ENCODE measurements around the gene HIBADH. TPM values are rescaled to one million over a fixed set of nuclear protein-coding genes. Genes with fewer than 3 reads are reported as not detected.

HIBADH gene
- total RNA-seq, 4 donors from 2014 or later, result 68.8 to 87.2 (median 73.3) TPM

DNA sequence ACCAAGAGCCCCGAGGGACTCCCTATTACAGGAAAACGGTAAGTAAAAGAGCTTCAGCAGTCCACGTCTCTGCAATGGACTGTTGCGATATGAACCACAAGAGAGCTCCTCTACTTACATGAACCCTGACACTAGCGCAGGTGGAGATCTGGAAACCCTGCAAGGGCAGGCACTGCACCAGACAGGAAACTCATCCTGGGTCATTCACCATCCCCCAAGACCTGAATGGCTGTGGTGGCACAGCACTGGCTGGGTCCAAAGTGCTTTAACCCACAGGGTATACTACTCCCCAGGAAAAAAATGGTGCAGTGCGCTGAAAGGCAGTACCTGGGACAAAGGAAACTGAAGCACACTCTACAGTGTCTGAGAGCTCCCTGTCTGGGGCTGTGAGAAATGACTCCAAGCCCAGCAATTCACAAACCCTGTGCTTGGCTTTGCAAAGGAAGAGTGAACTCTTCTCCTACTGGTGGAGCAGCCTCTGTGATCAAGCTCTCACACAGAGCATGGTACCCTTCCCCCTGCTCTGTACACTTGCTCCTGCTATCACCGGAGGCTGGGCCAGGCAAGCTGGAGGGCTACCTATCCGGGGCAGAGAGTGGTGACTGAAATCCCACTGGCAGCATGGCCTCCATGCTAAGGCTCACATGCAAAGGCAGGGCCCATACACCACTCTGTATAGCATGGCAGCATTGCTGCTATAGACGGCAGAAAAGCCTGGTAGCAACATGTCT lies 44.9 kb downstream of the HIBADH start:
- TF ChIP-seq, protein P1, sequence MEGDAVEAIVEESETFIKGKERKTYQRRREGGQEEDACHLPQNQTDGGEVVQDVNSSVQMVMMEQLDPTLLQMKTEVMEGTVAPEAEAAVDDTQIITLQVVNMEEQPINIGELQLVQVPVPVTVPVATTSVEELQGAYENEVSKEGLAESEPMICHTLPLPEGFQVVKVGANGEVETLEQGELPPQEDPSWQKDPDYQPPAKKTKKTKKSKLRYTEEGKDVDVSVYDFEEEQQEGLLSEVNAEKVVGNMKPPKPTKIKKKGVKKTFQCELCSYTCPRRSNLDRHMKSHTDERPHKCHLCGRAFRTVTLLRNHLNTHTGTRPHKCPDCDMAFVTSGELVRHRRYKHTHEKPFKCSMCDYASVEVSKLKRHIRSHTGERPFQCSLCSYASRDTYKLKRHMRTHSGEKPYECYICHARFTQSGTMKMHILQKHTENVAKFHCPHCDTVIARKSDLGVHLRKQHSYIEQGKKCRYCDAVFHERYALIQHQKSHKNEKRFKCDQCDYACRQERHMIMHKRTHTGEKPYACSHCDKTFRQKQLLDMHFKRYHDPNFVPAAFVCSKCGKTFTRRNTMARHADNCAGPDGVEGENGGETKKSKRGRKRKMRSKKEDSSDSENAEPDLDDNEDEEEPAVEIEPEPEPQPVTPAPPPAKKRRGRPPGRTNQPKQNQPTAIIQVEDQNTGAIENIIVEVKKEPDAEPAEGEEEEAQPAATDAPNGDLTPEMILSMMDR (IDR thresholded peaks at IDR 0.05; ENCODE audit: low read depth), result no peak

- TF ChIP-seq, protein P1 (IDR thresholded peaks at IDR 0.05; ENCODE audit: low read depth), result no peak
Measured at GRCh38 chr7:27616914-27617548, 45.7 kb downstream of the HIBADH start.

DNA sequence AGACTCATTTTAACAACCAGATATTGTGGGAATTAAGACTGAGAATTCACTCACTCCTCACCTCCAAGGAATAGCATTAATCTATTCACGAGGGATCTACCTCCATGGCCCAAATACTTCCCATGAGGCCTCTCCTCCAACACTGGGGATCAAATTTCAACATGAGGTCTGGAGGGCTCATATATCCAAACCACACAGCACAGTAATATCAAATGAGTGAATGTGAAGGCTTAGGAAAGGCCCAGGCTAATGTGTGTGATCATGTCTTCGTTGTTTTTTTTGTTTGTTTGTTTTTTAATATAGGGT lies 46.5 kb downstream of the HIBADH start:
- TF ChIP-seq, protein P1 (IDR thresholded peaks at IDR 0.05; ENCODE audit: low read depth), result no peak

DNA sequence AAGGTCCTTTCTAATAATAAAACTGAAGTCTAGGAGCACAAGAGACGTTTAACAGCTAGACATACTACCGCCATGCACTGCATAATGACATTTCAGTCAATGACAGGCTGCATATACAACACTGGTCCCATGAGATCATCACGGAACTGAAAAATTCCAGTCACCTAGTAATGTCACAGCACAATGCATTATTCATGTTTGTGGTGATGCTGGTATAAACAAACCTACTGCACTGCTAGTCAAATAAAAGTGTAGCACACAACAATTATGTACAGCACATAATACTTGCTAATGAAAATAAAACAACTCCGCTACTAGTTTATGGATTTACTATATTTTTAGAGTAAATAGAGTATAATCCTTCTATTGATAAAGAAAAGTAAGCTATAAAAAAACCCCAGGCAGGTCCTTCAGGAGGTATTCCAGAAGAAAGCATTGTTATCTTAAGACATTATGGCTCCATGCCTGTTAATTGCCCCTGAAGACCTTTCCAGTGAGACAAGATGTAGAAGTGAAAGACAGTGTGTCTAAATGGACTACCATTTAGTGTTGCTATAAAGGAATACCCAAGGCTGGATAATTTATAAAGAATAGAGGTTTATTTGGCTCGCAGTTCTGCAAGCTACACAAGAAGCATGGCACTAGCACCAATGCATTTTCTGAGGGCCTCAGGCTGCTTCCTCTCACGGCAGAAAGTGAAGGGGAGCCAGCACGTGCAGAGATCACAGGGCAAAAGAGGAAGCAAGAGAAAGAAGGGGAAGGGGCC lies 47.1 kb downstream of the HIBADH start:
- TF ChIP-seq, protein P1 (IDR thresholded peaks at IDR 0.05; ENCODE audit: low read depth), result no peak

GRCh38 chr7:27614095-27614494 lies 48.6 kb downstream of the HIBADH start:
- TF ChIP-seq, protein P1 (IDR thresholded peaks at IDR 0.05; ENCODE audit: low read depth), result no peak

GRCh38 chr7:27611059-27611458 lies 51.6 kb downstream of the HIBADH start:
- TF ChIP-seq, protein P1 (IDR thresholded peaks at IDR 0.05; ENCODE audit: low read depth), result no peak
